Measurements from ENCODE around the gene CDH13. TPM values are rescaled to one million over a fixed set of nuclear protein-coding genes. Genes with fewer than 3 reads are reported as not detected.

CDH13 gene
- polyA plus RNA-seq, 3 donors = 8.2 to 11.2 (median 10.3) TPM

GRCh38 chr16:83482545-83483162, 855.9 kb downstream of the CDH13 start:
- DNase-seq = no peak

GRCh38 chr16:83490073-83490472, 863.3 kb downstream of the CDH13 start:
- no peak for DNase-seq

- no peak for DNase-seq
Observed at GRCh38 chr16:83494459-83494858, 867.7 kb downstream of the CDH13 start.

- no peak for DNase-seq
Observed at GRCh38 chr16:83501481-83501880, 874.7 kb downstream of the CDH13 start.

- no peak for DNase-seq
Observed at GRCh38 chr16:83508295-83508694, 881.5 kb downstream of the CDH13 start.

GRCh38 chr16:83509316-83509715, 882.5 kb downstream of the CDH13 start:
- DNase-seq = no peak

GRCh38 chr16:83510906-83511305, 884.1 kb downstream of the CDH13 start:
- no peak for DNase-seq

- DNase-seq = no peak
Observed at GRCh38 chr16:83513008-83513755, 886.4 kb downstream of the CDH13 start.

GRCh38 chr16:83515395-83515794, 888.6 kb downstream of the CDH13 start:
- no peak for DNase-seq

GRCh38 chr16:83516931-83517330, 890.2 kb downstream of the CDH13 start:
- no peak for DNase-seq

- DNase-seq = no peak
Observed at GRCh38 chr16:83517398-83517797, 890.6 kb downstream of the CDH13 start.

- no peak for DNase-seq
Observed at GRCh38 chr16:83520596-83520995, 893.8 kb downstream of the CDH13 start.

GRCh38 chr16:83530293-83530692, 903.5 kb downstream of the CDH13 start:
- DNase-seq = no peak

- DNase-seq = no peak
Observed at GRCh38 chr16:83532634-83533033, 905.9 kb downstream of the CDH13 start.

- DNase-seq = peak; percentile 0
Observed at GRCh38 chr16:83533193-83533592, 906.4 kb downstream of the CDH13 start.

GRCh38 chr16:83538707-83539106, 911.9 kb downstream of the CDH13 start:
- DNase-seq = no peak

- DNase-seq = no peak
Observed at GRCh38 chr16:83539736-83540490, 913.1 kb downstream of the CDH13 start.

GRCh38 chr16:83541231-83541630, 914.5 kb downstream of the CDH13 start:
- no peak for DNase-seq

GRCh38 chr16:83542491-83542890, 915.7 kb downstream of the CDH13 start:
- no peak for DNase-seq

GRCh38 chr16:83549316-83550182, 922.8 kb downstream of the CDH13 start:
- no peak for DNase-seq

- DNase-seq = no peak
Observed at GRCh38 chr16:83550183-83550569, 923.4 kb downstream of the CDH13 start.

GRCh38 chr16:83552228-83552627, 925.5 kb downstream of the CDH13 start:
- no peak for DNase-seq
